Neural progenitor cell (in vitro differentiated cells): ENCODE measurements around the gene MYOZ3.

Experiments
- CTCF ChIP-seq: fragments of 200-600 bp; sonication (generic); IDR thresholded peaks from 2 replicates; pipeline ENCODE4 v1.5.1; 2017; ENCODE audit warnings: antibody characterized with exemption, mild to moderate bottlenecking
- EZH2 ChIP-seq: fragments of 200-600 bp; sonication (generic); IDR thresholded peaks from 2 replicates; pipeline ENCODE4 v1.6.1; 2017; ENCODE audit warnings: antibody characterized with exemption, mild to moderate bottlenecking, moderate library complexity
- EZH2phosphoT487 ChIP-seq: fragments of 200-600 bp; sonication (generic); IDR thresholded peaks from 2 replicates; pipeline ENCODE4 v1.6.1; 2017; ENCODE audit warnings: antibody characterized with exemption

GRCh38 chr5:150670948-150671310 is 9.9 kb downstream of the MYOZ3 start:
- TF ChIP-seq CTCF (no peak), EZH2phosphoT487 (no peak), EZH2 (no peak)
